ENCODE results near the gene TAOK3.

DNA sequence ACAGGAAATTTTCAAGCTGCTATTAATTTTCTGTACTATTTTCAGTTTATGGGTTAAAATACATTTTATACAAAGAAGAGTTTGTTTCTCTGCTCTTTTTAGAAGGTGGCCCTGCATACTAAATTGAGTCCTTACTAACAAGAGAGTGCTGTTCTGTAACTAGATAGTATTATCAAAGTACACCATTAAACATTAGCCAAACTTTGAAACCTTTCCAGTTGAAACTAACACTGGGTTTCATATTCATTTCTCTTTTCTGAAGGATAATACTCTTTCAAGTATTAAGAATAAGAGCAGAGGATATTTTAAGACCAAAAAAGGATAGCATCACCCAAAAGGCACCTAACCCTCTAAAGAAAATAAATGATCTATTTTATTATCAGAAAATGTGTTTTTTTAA is 189.6 kb downstream of the TAOK3 start:
- TF ChIP-seq RCOR1 (IDR thresholded peaks at IDR 0.05; ENCODE audit: insufficient replicate concordance, low read length) (no peak), RFX5 (IDR thresholded peaks at IDR 0.05; ENCODE audit: low read depth, low read length) (no peak), RAD21 (IDR thresholded peaks at IDR 0.05; ENCODE audit: low read length) (no peak), CTCF (conservative IDR thresholded peaks at IDR 0.05; ENCODE audit: low read depth, low read length) (no peak), MXI1 (IDR thresholded peaks at IDR 0.05; ENCODE audit: borderline replicate concordance, low read depth, low read length) (no peak)
